ENCODE data around the gene PXMP4. TPM values are rescaled to one million over a fixed set of nuclear protein-coding genes. Genes with fewer than 3 reads are reported as not detected.

PXMP4 gene
- total RNA-seq, 1 experiment from 2014 or later, result 3.3 TPM

DNA sequence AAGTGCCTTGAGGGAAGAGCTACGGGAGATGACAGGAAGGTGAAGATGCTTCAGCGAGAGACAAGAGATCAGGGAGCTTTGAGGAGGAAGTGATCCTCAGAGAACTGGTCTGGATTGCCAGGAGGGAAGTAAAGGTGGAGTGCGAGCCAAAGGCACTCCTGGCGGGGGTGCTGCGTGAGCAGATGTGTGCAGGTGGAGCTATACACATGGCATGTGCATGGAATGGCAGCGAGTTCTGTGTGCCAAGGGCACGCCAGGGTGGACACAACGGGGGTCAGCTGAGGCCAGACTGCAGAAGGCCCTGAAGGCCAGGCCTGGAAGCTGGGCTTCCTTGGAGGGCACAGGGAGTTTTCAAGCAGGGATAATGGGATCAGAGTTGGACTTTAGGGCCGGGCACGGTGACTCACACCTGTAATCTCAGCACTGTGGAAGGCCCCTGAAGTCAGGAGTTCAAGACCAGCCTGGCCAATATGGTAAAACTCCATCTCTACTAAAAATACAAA is 6.2 kb downstream of the PXMP4 start (continued):
- TF ChIP-seq, protein P1, sequence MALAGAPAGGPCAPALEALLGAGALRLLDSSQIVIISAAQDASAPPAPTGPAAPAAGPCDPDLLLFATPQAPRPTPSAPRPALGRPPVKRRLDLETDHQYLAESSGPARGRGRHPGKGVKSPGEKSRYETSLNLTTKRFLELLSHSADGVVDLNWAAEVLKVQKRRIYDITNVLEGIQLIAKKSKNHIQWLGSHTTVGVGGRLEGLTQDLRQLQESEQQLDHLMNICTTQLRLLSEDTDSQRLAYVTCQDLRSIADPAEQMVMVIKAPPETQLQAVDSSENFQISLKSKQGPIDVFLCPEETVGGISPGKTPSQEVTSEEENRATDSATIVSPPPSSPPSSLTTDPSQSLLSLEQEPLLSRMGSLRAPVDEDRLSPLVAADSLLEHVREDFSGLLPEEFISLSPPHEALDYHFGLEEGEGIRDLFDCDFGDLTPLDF (CRISPR knock-in tag; IDR thresholded peaks at IDR 0.05), result no peak
- no peak for TF ChIP-seq ZNF232 (CRISPR knock-in tag; IDR thresholded peaks at IDR 0.05)

DNA sequence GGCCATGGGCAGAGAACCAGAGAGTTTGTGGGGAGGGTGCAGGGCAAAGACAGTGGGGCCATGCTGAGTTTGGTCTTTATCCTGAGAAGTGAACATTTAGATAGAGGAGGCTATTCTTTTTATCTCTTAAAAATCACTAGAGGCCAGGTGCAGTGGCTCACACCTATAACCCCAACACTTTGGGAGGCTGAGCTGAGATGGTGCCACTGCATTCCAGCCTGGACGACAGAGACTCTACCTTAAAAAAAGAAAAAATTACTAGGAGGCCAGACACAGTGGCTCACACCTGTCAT is 8.7 kb downstream of the PXMP4 start:
- CTCF ChIA-PET, result no interaction called here

More for the DNA sequence above, 8.7 kb downstream of the PXMP4 start:
- POLR2A ChIA-PET, result no interaction called here
- H3K36me3 Mint-ChIP-seq, result no peaks in the 10 kb centered on the region
- H3K27ac Mint-ChIP-seq, result peak overlapping the region; percentile 40
- no peak for ATAC-seq
- DNase-seq (ENCODE audit: low spot score), result no peak
- H3K4me3 Mint-ChIP-seq, result no peak overlapping the region
- H3K4me1 Mint-ChIP-seq, result peaks cover 10% of the 10 kb centered on the region
- no peaks in the 10 kb centered on the region; the same call in 1 of the 2 replicates for H3K27me3 Mint-ChIP-seq (ENCODE audit: low read depth)
- H3K9me3 Mint-ChIP-seq, result no peaks in the 10 kb centered on the region
- TF ChIP-seq, protein P1 (CRISPR knock-in tag; IDR thresholded peaks at IDR 0.05), result no peak
- TF ChIP-seq, protein P2, sequence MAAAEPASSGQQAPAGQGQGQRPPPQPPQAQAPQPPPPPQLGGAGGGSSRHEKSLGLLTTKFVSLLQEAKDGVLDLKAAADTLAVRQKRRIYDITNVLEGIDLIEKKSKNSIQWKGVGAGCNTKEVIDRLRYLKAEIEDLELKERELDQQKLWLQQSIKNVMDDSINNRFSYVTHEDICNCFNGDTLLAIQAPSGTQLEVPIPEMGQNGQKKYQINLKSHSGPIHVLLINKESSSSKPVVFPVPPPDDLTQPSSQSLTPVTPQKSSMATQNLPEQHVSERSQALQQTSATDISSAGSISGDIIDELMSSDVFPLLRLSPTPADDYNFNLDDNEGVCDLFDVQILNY (CRISPR knock-in tag; IDR thresholded peaks at IDR 0.05), result no peak
- no peak for TF ChIP-seq RELA (CRISPR knock-in tag; IDR thresholded peaks at IDR 0.05; ENCODE audit: borderline replicate concordance)
- TF ChIP-seq, protein P3, sequence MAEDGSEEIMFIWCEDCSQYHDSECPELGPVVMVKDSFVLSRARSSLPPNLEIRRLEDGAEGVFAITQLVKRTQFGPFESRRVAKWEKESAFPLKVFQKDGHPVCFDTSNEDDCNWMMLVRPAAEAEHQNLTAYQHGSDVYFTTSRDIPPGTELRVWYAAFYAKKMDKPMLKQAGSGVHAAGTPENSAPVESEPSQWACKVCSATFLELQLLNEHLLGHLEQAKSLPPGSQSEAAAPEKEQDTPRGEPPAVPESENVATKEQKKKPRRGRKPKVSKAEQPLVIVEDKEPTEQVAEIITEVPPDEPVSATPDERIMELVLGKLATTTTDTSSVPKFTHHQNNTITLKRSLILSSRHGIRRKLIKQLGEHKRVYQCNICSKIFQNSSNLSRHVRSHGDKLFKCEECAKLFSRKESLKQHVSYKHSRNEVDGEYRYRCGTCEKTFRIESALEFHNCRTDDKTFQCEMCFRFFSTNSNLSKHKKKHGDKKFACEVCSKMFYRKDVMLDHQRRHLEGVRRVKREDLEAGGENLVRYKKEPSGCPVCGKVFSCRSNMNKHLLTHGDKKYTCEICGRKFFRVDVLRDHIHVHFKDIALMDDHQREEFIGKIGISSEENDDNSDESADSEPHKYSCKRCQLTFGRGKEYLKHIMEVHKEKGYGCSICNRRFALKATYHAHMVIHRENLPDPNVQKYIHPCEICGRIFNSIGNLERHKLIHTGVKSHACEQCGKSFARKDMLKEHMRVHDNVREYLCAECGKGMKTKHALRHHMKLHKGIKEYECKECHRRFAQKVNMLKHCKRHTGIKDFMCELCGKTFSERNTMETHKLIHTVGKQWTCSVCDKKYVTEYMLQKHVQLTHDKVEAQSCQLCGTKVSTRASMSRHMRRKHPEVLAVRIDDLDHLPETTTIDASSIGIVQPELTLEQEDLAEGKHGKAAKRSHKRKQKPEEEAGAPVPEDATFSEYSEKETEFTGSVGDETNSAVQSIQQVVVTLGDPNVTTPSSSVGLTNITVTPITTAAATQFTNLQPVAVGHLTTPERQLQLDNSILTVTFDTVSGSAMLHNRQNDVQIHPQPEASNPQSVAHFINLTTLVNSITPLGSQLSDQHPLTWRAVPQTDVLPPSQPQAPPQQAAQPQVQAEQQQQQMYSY (CRISPR knock-in tag; IDR thresholded peaks at IDR 0.05), result no peak
- no peak for TF ChIP-seq TEAD4 (CRISPR knock-in tag; IDR thresholded peaks at IDR 0.05)
- TF ChIP-seq, protein P4, sequence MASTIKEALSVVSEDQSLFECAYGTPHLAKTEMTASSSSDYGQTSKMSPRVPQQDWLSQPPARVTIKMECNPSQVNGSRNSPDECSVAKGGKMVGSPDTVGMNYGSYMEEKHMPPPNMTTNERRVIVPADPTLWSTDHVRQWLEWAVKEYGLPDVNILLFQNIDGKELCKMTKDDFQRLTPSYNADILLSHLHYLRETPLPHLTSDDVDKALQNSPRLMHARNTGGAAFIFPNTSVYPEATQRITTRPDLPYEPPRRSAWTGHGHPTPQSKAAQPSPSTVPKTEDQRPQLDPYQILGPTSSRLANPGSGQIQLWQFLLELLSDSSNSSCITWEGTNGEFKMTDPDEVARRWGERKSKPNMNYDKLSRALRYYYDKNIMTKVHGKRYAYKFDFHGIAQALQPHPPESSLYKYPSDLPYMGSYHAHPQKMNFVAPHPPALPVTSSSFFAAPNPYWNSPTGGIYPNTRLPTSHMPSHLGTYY (CRISPR knock-in tag; IDR thresholded peaks at IDR 0.05), result no peak
- TF ChIP-seq NR2C2 (CRISPR knock-in tag; IDR thresholded peaks at IDR 0.05), result no peak
- TF ChIP-seq, protein P5, sequence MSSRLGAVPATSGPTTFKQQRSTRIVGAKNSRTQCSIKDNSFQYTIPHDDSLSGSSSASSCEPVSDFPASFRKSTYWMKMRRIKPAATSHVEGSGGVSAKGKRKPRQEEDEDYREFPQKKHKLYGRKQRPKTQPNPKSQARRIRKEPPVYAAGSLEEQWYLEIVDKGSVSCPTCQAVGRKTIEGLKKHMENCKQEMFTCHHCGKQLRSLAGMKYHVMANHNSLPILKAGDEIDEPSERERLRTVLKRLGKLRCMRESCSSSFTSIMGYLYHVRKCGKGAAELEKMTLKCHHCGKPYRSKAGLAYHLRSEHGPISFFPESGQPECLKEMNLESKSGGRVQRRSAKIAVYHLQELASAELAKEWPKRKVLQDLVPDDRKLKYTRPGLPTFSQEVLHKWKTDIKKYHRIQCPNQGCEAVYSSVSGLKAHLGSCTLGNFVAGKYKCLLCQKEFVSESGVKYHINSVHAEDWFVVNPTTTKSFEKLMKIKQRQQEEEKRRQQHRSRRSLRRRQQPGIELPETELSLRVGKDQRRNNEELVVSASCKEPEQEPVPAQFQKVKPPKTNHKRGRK (CRISPR knock-in tag; IDR thresholded peaks at IDR 0.05; ENCODE audit: borderline replicate concordance), result no peak
- no peak for TF ChIP-seq MXD4 (CRISPR knock-in tag; IDR thresholded peaks at IDR 0.05; ENCODE audit: borderline replicate concordance)
- no peak for TF ChIP-seq IRF2 (CRISPR knock-in tag; IDR thresholded peaks at IDR 0.05; ENCODE audit: borderline replicate concordance, low read depth)
- TF ChIP-seq SMAD4 (CRISPR knock-in tag; IDR thresholded peaks at IDR 0.05), result no peak
- TF ChIP-seq NFE2L1 (CRISPR knock-in tag; IDR thresholded peaks at IDR 0.05), result no peak
- no peak for TF ChIP-seq NFYB (CRISPR knock-in tag; conservative IDR thresholded peaks at IDR 0.05; ENCODE audit: low read depth)
- no peak for TF ChIP-seq OVOL2 (CRISPR knock-in tag; IDR thresholded peaks at IDR 0.05; ENCODE audit: borderline replicate concordance)
- no peak for TF ChIP-seq GABPB1 (CRISPR knock-in tag; IDR thresholded peaks at IDR 0.05)
- TF ChIP-seq, protein P6, sequence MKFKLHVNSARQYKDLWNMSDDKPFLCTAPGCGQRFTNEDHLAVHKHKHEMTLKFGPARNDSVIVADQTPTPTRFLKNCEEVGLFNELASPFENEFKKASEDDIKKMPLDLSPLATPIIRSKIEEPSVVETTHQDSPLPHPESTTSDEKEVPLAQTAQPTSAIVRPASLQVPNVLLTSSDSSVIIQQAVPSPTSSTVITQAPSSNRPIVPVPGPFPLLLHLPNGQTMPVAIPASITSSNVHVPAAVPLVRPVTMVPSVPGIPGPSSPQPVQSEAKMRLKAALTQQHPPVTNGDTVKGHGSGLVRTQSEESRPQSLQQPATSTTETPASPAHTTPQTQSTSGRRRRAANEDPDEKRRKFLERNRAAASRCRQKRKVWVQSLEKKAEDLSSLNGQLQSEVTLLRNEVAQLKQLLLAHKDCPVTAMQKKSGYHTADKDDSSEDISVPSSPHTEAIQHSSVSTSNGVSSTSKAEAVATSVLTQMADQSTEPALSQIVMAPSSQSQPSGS (CRISPR knock-in tag; IDR thresholded peaks at IDR 0.05; ENCODE audit: borderline replicate concordance, low read depth), result no peak
- no peak for TF ChIP-seq GTF2I (CRISPR knock-in tag; conservative IDR thresholded peaks at IDR 0.05)
- no peak for TF ChIP-seq CREB1 (CRISPR knock-in tag; IDR thresholded peaks at IDR 0.05)

All from WTC11 (cell line).